Fibroblast of lung (primary cell): ENCODE measurements around the gene KIF15.

Source experiments
- EZH2 ChIP-seq: IDR thresholded peaks from 2 replicates; pipeline ENCODE4 v1.5.1; 2012; ENCODE audit warnings: low read length, control low read depth, mild to moderate bottlenecking; ENCODE audit errors: missing control alignments
- TF ChIP-seq, protein P1 (sequence below), 2 donors: IDR thresholded peaks in 1 of 2; conservative IDR thresholded peaks in 1 of 2; 1 replicate in 1 of 2; 2 replicates in 1 of 2; pipeline ENCODE4 v1.5.1; 2011 to 2012; ENCODE audit warnings: low read length in 2 of 2, control low read depth in 1 of 2, inconsistent platforms in 1 of 2, low read depth in 1 of 2, mild to moderate bottlenecking in 1 of 2

DNA sequence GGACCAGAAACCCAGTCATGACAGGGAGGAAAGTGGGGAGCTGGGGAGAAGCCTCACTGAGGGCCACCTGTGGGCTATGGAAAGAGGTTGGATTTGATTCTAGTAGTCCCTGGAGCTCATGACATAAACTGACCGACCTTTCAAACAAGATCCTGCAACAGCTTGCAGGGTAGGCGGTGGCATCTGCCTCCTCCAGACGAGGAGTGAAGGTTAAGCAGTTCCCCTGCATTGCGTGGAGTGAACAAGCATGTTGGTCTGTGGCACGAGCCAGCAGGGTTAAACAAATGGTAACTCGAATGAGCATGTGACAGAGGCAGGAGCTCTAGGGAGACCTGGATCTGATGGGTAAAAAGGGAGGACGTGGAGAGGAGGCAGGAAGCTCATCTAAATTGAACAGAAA lies 125.5 kb downstream of the KIF15 start:
- TF ChIP-seq, protein P1, sequence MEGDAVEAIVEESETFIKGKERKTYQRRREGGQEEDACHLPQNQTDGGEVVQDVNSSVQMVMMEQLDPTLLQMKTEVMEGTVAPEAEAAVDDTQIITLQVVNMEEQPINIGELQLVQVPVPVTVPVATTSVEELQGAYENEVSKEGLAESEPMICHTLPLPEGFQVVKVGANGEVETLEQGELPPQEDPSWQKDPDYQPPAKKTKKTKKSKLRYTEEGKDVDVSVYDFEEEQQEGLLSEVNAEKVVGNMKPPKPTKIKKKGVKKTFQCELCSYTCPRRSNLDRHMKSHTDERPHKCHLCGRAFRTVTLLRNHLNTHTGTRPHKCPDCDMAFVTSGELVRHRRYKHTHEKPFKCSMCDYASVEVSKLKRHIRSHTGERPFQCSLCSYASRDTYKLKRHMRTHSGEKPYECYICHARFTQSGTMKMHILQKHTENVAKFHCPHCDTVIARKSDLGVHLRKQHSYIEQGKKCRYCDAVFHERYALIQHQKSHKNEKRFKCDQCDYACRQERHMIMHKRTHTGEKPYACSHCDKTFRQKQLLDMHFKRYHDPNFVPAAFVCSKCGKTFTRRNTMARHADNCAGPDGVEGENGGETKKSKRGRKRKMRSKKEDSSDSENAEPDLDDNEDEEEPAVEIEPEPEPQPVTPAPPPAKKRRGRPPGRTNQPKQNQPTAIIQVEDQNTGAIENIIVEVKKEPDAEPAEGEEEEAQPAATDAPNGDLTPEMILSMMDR (conservative IDR thresholded peaks at IDR 0.05 in 1 of 2, IDR thresholded peaks at IDR 0.05 in 1 of 2; ENCODE audit: low read depth in 1 of 2, low read length in 2 of 2), result no peak
- no peak for TF ChIP-seq EZH2
